ENCODE results near the gene VWA5B1. TPM values are rescaled to one million over a fixed set of nuclear protein-coding genes. Genes with fewer than 3 reads are reported as not detected.

VWA5B1 gene
- total and polyA plus RNA-seq, 2 of the 4 experiments (the other 2 are of a cell fraction): not detected

GRCh38 chr1:20320704-20321103, 30.0 kb downstream of the VWA5B1 start:
- ChIA-PET CTCF (no interaction called here), POLR2A (ENCODE audit: unreplicated experiment) (no interaction called here)
- Histone ChIP-seq H2BK20ac (ENCODE audit: low read depth, low read length) (no peak overlapping the region), H4K91ac (ENCODE audit: insufficient read depth, low read depth, low read length) (no peak overlapping the region), H4K5ac (ENCODE audit: low read depth, low read length) (no peak overlapping the region), H3K23ac (ENCODE audit: low read depth, low read length) (no peak overlapping the region), H3K4ac (ENCODE audit: low read depth, low read length) (no peak overlapping the region), H2AK5ac (ENCODE audit: low read depth, low read length) (no peak overlapping the region), H3K36me3 (ENCODE audit: control insufficient read depth, insufficient read depth, low read length) (no peaks in the 10 kb centered on the region), H2BK120ac (ENCODE audit: low read depth, low read length) (no peak overlapping the region), H3K4me1 (ENCODE audit: control insufficient read depth, insufficient read depth, low read length) (peaks cover 8% of the 10 kb centered on the region; the same call in 1 of the 2 replicates), H3K27me3 (ENCODE audit: control insufficient read depth, insufficient read depth, low read length) (peaks cover 14% of the 10 kb centered on the region), H2AFZ (replicated peaks; ENCODE audit: low read length, poor library complexity) (no peak overlapping the region), H3K79me1 (ENCODE audit: low read depth in 1 of 2, low read length in 2 of 2) (no peaks in the 10 kb centered on the region), H2AK9ac (replicated peaks; ENCODE audit: low read depth, low read length, poor library complexity) (no peak overlapping the region), H3K9ac (ENCODE audit: low read depth, low read length) (no peak overlapping the region), H3K18ac (ENCODE audit: low read depth, low read length) (no peak overlapping the region), H4K20me1 (ENCODE audit: insufficient read depth, low read length) (no peaks in the 10 kb centered on the region), H2BK15ac (ENCODE audit: low read depth, low read length) (no peak overlapping the region), H3K9me1 (ENCODE audit: insufficient read depth, low read length) (no peaks in the 10 kb centered on the region; the same call in 1 of the 2 replicates), H4K8ac (ENCODE audit: low read depth in 2 of 2, low read length in 2 of 2) (no peak overlapping the region), H3K9me3 (ENCODE audit: control insufficient read depth, insufficient read depth, low read length) (no peaks in the 10 kb centered on the region), H3K14ac (replicated peaks; ENCODE audit: low read depth, low read length) (no peak overlapping the region), H3K27ac (ENCODE audit: insufficient read depth, low read length) (no peak overlapping the region), H3K56ac (ENCODE audit: extremely low read depth, insufficient read depth, low read length) (no peak overlapping the region), H3K4me2 (ENCODE audit: low read depth, low read length) (no peak overlapping the region), H2BK5ac (ENCODE audit: low read depth, low read length, poor library complexity, severe bottlenecking) (no peak overlapping the region), H3K4me3 (ENCODE audit: insufficient read depth, low read depth, low read length) (no peak overlapping the region)
- WGBS, 2 experiments (ENCODE audit: extremely low coverage in 2 of 2, insufficient read length in 1 of 2): 79% methylated on average over 3 of the region's 6 CpGs; no CpG with 5 or more reads in 1 of the 2 experiments
- ATAC-seq (ENCODE audit: low read depth): no peak
- TF ChIP-seq MXI1 (IDR thresholded peaks at IDR 0.05; ENCODE audit: borderline replicate concordance, low read depth, low read length) (no peak), RCOR1 (IDR thresholded peaks at IDR 0.05; ENCODE audit: insufficient replicate concordance, low read length) (no peak), ELK1 (IDR thresholded peaks at IDR 0.05; ENCODE audit: borderline replicate concordance, low read depth, low read length) (no peak), RAD21 (IDR thresholded peaks at IDR 0.05; ENCODE audit: low read length) (no peak), USF2 (IDR thresholded peaks at IDR 0.05; ENCODE audit: low read depth, low read length) (no peak), RFX5 (IDR thresholded peaks at IDR 0.05; ENCODE audit: low read depth, low read length) (no peak), FOS (IDR thresholded peaks at IDR 0.05; ENCODE audit: low read depth, low read length) (no peak), CEBPB (IDR thresholded peaks at IDR 0.05; ENCODE audit: low read depth, low read length) (no peak), CTCF (conservative IDR thresholded peaks at IDR 0.05; ENCODE audit: low read depth, low read length) (no peak), SMC3 (IDR thresholded peaks at IDR 0.05; ENCODE audit: low read depth, low read length) (no peak), NFE2L2 (IDR thresholded peaks at IDR 0.05; ENCODE audit: low read depth, low read length) (no peak), MAZ (IDR thresholded peaks at IDR 0.05; ENCODE audit: borderline replicate concordance, low read depth, low read length) (no peak), BHLHE40 (IDR thresholded peaks at IDR 0.05; ENCODE audit: low read depth, low read length) (no peak)
- BruUV-seq (replicated peaks): no TSS peak
- in situ Hi-C loops (cut with MboI; ENCODE audit: low sequenced_read_pairs) (no loop called here), intact Hi-C loops (cut with micrococcal nuclease) (no loop called here), dilution Hi-C loops (cut with HindIII; ENCODE audit: low sequenced_read_pairs, unreplicated experiment) (no loop called here)
- DNase-seq: no peak

Measured in IMR-90 (cell line).